NCI-H446 (cell line): Measurements from ENCODE around the gene PAFAH1B1.
"Not testable (repeated sequence)": the region's sequence is repeated elsewhere in the genome, so short reads cannot be mapped to it uniquely, and the experiment has no call there.

Source experiments
- DNase-seq, 2 experiments: peaks; one replicate each; lab custom pipeline; 2025; lab: John Stamatoyannopoulos, UW

PAFAH1B1 gene

GRCh38 chr17:2690165-2691068, 97.0 kb downstream of the PAFAH1B1 start:
- DNase-seq: no peak

GRCh38 chr17:2691069-2691871, 97.8 kb downstream of the PAFAH1B1 start:
- no peak for DNase-seq

GRCh38 chr17:2691965-2692780, 98.7 kb downstream of the PAFAH1B1 start:
- no peak for DNase-seq

- no peak for DNase-seq
Observed at GRCh38 chr17:2692781-2693135, 99.3 kb downstream of the PAFAH1B1 start.

GRCh38 chr17:2693561-2694380, 100.3 kb downstream of the PAFAH1B1 start:
- no peak for DNase-seq

- no peak for DNase-seq
Observed at GRCh38 chr17:2694381-2695242, 101.2 kb downstream of the PAFAH1B1 start.

- DNase-seq: no peak
Observed at GRCh38 chr17:2695243-2695960, 101.9 kb downstream of the PAFAH1B1 start.

GRCh38 chr17:2695961-2696760, 102.7 kb downstream of the PAFAH1B1 start:
- DNase-seq: no peak

- no peak for DNase-seq
Observed at GRCh38 chr17:2697611-2698162, 104.2 kb downstream of the PAFAH1B1 start.

- DNase-seq: not testable (repeated sequence)
Observed at GRCh38 chr17:2699216-2699805, 105.9 kb downstream of the PAFAH1B1 start.

GRCh38 chr17:2700030-2700490, 106.6 kb downstream of the PAFAH1B1 start:
- no peak for DNase-seq

- DNase-seq: no peak
Observed at GRCh38 chr17:2700491-2701141, 107.2 kb downstream of the PAFAH1B1 start.

- DNase-seq: no peak
Observed at GRCh38 chr17:2701161-2701995, 107.9 kb downstream of the PAFAH1B1 start.

- no peak for DNase-seq
Observed at GRCh38 chr17:2701996-2702741, 108.7 kb downstream of the PAFAH1B1 start.

- no peak for DNase-seq
Observed at GRCh38 chr17:2703181-2703580, 109.7 kb downstream of the PAFAH1B1 start.

GRCh38 chr17:2703606-2704005, 110.2 kb downstream of the PAFAH1B1 start:
- DNase-seq: no peak
